GM12801 (cell line): ENCODE data around the gene CASZ1.

ENCODE experiments used
- TF ChIP-seq, protein P1 (sequence below): IDR thresholded peaks from one replicate; pipeline ENCODE4 v1.5.1; 2011; ENCODE audit warnings: control low read depth; ENCODE audit not compliant: insufficient read length; ENCODE audit errors: extremely low read depth

CASZ1 gene

GRCh38 chr1:10791105-10791951 lies 5.1 kb downstream of the CASZ1 start:
- TF ChIP-seq, protein P1, sequence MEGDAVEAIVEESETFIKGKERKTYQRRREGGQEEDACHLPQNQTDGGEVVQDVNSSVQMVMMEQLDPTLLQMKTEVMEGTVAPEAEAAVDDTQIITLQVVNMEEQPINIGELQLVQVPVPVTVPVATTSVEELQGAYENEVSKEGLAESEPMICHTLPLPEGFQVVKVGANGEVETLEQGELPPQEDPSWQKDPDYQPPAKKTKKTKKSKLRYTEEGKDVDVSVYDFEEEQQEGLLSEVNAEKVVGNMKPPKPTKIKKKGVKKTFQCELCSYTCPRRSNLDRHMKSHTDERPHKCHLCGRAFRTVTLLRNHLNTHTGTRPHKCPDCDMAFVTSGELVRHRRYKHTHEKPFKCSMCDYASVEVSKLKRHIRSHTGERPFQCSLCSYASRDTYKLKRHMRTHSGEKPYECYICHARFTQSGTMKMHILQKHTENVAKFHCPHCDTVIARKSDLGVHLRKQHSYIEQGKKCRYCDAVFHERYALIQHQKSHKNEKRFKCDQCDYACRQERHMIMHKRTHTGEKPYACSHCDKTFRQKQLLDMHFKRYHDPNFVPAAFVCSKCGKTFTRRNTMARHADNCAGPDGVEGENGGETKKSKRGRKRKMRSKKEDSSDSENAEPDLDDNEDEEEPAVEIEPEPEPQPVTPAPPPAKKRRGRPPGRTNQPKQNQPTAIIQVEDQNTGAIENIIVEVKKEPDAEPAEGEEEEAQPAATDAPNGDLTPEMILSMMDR = no peak

GRCh38 chr1:10789803-10790702 lies 6.4 kb downstream of the CASZ1 start:
- TF ChIP-seq, protein P1 = no peak

DNA sequence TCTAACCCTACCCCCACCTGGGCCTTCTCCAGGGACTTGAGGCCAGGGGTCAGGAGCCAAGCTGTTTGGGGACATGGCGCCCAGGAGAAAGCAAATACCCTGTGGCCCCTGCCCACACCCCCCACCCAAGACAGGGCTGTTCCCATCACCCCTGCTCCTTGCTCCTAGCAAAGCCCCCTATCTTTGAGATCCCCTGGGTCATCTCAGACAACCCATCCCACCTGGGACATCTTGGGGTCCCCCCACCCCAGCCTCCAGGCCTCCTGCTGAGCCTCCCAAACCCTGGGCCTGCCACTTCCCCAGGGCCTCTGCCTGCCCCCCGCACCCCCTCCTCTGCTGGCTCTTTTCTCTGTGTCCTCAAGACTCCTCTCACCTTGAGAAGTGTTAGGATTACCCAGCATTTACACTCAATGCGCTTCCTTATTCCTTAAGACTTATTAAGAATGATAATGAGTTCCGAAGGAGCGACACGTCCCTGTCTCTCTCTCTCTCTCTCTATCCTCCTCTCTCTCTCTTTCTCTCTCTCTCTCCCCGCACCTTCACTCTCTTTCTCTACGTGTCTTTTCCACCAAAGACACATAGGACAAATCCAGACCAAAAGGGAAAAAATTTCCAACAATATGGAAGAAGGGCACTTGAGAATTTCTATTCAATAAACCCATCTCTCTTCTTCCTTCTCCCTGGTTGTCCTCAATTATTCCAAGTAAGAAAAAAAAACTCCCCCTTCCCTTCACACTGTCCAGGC lies 7.2 kb downstream of the CASZ1 start:
- TF ChIP-seq, protein P1 = no peak

- TF ChIP-seq, protein P1 = no peak
These were observed 7.8 kb downstream of the CASZ1 start for GRCh38 chr1:10788592-10789006.

DNA sequence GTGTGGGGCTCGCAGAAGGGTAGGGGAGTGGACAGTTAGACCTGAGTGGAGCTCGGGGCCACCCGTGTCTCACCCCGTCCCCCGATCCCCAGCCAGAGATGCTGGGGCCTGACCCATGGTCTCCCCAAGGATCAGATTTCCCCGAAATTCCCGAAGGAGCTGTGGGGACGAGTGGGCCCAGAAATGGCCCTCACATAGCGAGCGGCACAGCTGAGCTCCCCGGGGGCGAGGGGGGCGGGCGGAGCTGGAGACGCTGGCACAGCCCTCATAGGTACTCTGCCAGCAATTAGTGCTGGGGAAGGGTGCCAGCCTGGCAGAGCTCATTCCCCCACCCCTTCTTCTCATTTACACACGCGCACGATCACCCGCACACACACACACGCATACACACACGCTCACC lies 9.2 kb downstream of the CASZ1 start:
- TF ChIP-seq, protein P1 = no peak

GRCh38 chr1:10785728-10786638 lies 10.5 kb downstream of the CASZ1 start:
- TF ChIP-seq, protein P1 = no peak
